ENCODE results near the gene SPRED3.
"Not testable (repeated sequence)": the region's sequence is repeated elsewhere in the genome, so short reads cannot be mapped to it uniquely, and the experiment has no call there.

The SPRED3 gene

GRCh38 chr19:38391911-38392464 lies 3.5 kb downstream of the SPRED3 start:
- no peak for DNase-seq (ENCODE audit: low read depth in 2 of 2)

DNA sequence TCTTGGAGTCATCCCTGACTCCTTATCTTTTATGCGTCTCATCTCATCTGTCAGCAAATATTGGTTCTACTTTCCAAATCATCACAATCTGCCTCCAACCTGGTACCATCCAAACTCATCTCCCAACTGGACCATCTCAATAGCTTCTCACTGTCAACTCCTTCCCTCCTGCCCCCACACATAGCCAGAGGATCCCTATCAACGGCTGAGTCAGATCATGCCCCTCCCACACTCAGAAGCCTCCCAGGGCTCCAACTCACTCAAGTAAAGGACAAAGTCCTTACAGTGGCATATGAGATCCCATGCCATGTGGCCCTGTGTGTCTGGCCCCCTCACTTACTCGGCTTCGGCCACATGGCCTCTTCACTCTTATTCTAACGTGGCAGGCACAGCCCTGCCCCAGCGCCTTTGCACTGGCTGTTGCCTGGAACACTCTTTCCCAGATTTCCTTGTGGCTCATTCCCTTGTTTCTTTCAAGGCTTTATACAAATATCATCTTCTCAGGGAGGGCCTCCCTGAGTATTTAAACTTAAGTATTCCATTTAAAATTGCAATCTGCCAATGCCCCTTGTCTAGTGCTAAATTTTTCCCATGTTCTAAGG lies 4.3 kb downstream of the SPRED3 start:
- no peak for DNase-seq (ENCODE audit: low read depth in 2 of 2)

DNA sequence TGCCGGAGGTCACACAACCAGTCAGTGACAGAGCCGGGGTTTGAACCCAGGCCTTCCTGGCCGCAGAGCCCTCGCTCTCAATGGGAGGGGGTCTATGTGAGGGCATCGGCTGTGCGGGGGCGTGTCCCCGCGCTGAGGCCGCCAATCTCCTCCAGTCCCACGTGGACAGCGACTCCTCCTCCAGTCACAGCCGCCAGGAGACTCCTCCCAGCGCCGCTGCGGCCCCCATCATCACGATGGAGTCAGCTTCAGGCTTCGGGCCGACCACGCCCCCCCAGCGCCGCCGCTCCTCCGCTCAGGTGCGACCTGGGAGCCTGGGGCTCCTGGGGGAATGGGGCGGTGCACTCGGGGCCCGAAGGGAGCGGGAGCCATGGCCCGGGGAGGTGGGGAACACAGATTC lies 6.0 kb downstream of the SPRED3 start:
- peak; percentile 41 to 61 for DNase-seq (ENCODE audit: low read depth in 2 of 2)

DNA sequence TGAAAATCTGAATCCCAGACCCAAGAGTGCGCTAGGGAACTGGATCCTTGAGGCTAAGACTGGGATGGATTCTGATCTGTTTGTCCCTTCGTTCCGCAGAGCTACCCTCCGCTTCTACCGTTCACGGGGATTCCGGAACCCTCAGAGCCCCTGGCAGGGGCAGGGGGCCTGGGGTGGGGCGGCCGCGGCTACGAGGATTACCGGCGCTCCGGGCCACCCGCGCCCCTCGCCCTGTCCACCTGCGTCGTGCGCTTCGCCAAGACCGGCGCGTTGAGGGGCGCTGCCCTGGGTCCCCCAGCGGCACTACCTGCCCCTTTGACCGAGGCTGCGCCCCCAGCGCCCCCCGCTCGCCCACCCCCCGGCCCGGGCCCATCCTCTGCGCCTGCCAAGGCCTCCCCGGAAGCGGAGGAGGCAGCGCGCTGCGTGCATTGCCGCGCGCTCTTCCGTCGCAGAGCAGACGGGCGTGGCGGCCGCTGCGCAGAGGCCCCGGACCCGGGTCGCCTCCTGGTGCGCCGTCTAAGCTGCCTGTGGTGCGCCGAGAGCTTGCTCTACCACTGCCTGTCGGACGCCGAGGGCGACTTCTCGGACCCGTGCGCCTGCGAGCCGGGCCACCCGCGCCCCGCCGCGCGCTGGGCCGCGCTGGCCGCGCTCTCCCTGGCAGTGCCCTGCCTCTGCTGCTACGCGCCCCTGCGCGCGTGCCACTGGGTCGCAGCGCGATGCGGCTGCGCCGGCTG lies 7.1 kb downstream of the SPRED3 start:
- DNase-seq (ENCODE audit: low read depth in 2 of 2): no peak

DNA sequence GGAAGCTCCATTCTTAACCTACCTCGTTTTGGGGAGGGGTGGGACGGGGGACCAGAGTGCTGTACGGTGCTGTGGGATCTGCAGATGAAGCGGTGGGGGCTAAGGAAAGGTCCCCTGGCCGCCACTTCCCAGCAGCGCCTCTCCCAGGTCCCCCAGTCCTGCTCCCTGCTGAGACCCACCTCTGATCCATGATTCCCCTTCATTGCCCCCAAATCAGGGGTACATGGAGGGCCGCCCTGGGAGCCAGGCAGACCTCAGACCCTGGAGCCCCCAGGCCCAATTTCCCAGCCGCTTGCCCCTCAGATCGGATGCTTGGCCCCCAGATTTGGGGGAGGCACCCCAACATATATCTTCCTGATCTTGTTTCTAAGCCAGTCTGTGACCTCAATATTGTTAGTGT lies 10.6 kb downstream of the SPRED3 start:
- DNase-seq (ENCODE audit: low read depth in 2 of 2): no peak

DNA sequence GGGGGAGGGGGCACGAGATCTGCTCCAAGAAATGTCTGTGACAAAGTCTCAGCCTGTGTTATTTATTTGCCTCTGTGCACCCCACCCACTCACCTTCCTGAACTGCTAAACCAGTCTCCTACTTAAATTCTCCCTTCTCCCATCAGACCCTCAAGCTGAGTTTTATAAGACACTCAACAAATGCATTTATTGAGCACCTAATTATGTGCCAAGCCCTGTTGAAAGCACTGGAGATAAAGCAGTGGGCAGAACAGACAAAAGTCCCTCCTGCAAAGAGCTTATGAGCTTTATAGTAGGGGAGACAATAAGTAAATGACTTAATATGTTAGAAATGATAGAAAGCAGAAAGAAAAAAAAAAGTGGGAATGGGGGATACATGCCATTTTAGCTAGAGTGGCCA lies 11.0 kb downstream of the SPRED3 start:
- DNase-seq (ENCODE audit: low read depth in 2 of 2): no peak

DNA sequence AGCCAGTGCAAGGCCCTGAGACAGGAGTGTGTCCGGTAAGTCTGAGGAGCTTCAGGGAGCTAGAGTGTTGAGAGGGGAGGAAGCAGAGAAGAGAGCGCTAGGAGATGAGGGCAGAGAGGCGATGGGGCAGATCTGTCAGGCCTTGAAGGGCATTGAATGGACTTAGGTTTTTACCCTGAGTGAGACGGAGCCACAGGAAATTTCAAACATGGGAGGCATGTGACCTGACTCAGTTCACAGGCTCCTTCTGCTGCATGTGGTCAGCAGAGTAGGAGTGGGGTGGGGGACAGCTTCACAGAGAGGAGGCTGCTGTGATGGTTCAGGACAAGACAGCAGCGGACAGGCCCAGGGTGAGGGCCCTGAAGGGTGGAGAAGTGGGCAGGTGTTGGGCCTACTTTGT lies 11.9 kb downstream of the SPRED3 start:
- DNase-seq (ENCODE audit: low read depth in 2 of 2): no peak

DNA sequence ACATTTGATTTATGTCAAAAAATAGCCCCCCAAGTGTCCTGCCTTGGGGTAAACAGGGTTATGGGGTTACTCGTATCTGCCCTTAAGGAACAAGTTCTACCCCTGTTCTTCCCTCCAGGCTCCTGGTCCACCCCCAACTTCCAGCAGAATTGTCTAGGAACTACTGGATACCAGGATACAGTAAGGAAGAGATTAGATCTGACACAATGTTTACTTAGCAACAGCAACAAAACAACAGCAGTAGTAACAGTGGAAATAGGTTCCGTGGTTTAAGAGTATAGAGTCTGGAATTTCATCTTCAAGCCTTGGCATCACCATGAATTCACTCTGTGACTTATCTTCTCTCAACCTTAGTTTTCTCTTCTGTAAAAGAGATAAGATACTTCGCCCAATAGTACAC lies 12.7 kb downstream of the SPRED3 start:
- DNase-seq (ENCODE audit: low read depth in 2 of 2): no peak

DNA sequence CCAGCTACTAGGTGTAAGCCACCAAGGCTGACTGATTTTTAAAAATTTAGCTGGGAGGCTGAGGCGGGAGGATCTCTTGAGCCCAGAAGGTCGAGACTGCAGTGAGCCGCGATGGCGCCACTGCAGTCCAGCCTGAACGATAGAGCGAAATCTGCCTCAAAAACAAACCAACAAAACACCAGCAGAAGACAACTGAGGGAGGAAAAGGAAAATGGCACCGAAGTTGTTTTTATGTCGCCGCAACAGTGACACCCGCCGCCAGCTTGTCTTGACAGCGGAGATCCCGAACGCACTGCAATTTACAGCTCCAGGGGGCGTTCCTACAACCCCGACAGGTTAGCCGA lies 14.1 kb downstream of the SPRED3 start:
- no peak for DNase-seq (ENCODE audit: low read depth in 2 of 2)

GRCh38 chr19:38402967-38403674 lies 14.6 kb downstream of the SPRED3 start, which contains the start of gene FAM98C:
TSS of gene FAM98C (plus strand) at chr19:38403093. CDS start at chr19:38403154, 61 bp downstream.
- peak; percentile 94 to 95 for DNase-seq (ENCODE audit: low read depth in 2 of 2)

DNA sequence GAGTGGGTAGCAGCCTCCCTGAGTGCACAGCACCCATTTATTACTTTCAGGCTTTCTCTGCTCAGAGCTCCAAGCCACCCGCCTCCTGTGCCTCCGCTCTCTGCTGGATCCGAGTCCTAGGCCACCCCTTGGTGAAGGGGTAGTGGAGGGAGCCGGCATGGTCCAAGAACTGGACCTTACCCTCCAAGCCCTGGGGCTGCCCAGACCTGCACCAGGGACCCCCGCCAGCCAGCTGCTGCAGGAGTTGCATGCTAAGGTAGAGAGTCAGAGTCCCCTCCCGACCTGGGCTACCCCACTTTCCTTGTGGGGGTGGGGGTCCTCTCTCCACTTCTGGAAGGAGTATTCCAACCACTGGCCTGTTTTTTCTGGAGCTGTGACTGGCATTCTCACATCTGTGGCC lies 16.4 kb downstream of the SPRED3 start:
- DNase-seq (ENCODE audit: low read depth in 2 of 2): no peak

GRCh38 chr19:38405276-38405675 lies 16.8 kb downstream of the SPRED3 start:
- no peak for DNase-seq (ENCODE audit: low read depth in 2 of 2)

DNA sequence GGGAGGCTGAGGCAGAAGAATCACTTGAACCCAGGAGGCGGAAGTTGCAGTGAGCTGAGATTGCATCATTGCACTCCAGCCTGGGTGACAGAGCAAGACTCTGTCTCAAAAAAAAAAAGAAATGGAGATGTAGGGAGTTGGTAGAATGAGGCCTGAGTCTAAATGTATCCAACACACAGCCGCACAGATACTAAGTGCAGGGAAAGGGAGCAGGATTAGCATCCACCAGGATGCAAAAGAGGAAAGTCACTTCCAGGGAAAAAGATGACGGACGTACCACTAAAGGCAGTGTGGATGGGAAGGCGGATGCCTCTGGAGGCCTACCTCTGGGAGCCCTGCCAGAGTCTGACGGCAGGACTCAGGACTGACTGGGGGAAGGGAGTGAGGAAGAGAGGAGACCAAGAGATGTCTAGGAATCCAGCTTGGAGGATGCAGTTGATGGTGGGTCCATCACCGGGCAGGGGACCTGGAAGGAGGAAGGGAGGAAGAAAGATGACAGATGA lies 21.2 kb downstream of the SPRED3 start:
- no peak for DNase-seq (ENCODE audit: low read depth in 2 of 2)

DNA sequence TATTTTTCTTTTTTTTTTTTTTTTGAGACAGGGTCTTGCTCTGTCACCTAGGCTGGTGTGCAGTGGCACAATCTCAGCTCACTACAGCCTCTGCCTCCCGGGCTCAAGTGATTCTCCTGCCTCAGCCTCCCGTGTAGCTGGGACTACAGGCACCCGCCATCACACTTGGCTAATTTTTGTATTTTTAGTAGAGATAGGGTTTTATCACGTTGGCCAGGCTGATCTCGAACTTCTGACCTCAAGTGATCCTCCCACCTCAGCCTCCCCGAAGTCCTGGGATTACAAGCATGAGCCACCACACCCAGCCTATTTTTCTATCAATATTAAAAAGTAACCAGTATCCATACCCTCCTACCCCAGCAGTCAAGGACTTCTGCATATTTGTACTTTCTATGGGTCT lies 21.9 kb downstream of the SPRED3 start:
- DNase-seq (ENCODE audit: low read depth in 2 of 2): not testable (repeated sequence)

GRCh38 chr19:38411041-38411712 lies 22.7 kb downstream of the SPRED3 start:
- DNase-seq (ENCODE audit: low read depth in 2 of 2): no peak

DNA sequence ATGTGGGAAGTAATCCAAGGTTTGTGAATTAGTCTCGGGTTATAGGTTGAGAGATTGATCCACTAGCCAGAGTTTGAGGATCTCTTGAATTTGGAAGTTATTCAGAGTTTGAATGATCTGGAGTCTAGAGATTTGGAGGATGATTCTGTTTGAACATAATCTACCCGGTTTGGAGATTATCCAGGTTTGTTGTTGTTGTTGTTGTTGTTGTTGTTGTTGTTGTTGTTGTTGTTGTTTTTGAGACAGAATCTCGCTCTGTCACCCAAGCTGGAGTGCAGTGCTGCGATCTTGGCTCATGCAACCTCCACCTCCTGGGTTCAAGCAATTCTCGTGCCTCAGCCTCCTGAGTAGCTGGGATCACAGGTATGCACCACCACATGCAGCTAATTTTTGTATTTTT lies 23.4 kb downstream of the SPRED3 start:
- not testable (repeated sequence) for DNase-seq (ENCODE audit: low read depth in 2 of 2)

GRCh38 chr19:38412491-38412890 lies 24.0 kb downstream of the SPRED3 start:
- DNase-seq (ENCODE audit: low read depth in 2 of 2): no peak

GRCh38 chr19:38412961-38413360 lies 24.5 kb downstream of the SPRED3 start:
- DNase-seq (ENCODE audit: low read depth in 2 of 2): no peak

DNA sequence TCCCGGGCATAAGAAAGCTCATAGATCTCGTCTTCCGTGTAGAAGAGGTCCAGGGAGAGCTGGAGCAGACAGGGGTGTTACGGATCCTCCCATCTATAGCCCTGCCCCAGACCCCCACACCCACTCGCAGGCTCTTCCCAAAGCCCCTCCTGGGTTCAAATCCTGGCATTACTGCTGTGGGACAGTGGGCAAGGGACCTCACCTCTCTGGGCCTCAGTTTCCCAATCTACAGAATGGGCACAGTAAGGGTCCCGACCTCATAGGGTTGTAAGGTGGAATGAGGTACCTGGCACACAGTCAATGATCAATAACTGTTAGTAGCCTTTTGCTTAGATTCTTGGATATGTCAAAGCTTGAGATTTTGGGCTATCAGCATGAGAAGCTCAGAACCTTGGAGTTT lies 24.9 kb downstream of the SPRED3 start:
- no peak for DNase-seq (ENCODE audit: low read depth in 2 of 2)

DNA sequence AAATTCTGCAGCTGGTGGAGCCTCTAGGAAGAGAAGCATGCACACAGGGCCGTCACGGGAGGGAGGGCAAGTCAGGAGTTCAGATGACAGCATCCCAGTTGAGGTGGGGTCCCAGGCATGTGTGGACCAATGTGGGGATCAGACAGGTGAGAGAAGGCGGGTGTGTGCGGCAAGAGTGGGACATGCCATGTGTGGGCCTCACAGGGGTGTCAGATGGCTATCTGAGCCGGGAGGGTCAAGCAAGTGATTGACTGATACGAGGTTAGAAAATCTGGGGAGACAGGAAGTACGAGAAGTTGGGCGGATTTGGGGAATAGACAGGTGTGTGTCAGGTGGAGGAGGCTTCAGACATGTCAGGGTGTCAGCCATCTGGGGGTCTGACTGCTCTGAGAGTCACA lies 28.6 kb downstream of the SPRED3 start:
- no peak for DNase-seq (ENCODE audit: low read depth in 2 of 2)

DNA sequence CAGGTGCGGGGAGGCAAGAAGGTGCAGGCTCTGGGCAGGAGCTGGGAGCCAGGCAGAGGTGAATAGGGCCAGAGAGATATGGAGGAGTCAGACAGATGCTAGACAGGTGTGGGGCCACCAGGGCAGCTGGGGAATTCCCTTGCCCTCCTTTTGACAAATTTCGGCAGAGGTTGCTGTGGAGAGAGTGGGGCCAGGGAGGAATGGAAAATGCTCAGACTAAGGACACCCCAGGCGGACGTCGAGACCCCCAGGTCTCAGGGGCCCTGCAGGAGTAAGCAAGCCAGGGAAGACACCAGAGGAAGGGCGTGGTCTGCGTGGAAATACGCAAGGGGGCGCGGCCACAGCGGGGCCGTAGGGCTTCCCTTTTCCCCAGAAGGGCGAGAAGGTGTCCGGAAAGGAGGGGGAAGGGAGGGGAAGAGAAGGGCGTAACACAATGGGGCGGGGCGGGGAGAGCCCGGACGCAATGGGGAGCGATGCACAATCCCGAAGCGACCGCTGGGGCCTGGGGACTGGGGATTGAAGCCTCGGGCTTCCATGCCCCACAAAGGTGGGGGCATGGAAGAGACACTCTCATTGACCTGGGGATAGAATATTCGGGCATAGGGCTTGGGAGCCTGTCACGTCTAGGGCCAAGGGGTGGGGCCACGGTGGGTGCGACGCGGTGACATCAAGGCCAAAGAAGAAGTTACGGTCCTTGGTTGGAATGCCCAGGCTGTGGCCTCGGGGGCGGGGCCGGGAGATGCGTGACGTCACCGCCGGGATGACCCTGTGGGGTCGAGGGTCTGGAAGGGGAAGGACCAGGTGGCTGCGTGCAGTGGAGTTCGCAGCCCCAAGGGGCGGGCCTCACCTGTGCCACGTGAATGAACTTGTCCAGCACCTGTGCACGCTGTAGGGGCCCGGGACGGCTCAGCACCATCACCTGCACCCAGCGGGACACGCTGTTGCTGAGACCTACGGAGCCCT lies 29.3 kb downstream of the SPRED3 start:
- DNase-seq (ENCODE audit: low read depth in 2 of 2): peak; percentile 21 to 37

All from stimulated activated CD8-positive, alpha-beta memory T cell treated with anti-CD3 and anti-CD28 coated beads, Interleukin-7, amount 100 ng/mL, for 4 hours (primary cell).